Gastroesophageal sphincter (tissue), 3 donors: ENCODE results near the gene ZNF778.

Source experiments
- CTCF ChIP-seq, 4 experiments: fragments of 200-600 bp in 2 of 4; fragments of 450-650 bp in 2 of 4; sonication (generic) in 1 of 4; IDR thresholded peaks; one replicate each; pipeline ENCODE4 v1.5.1; 2017 to 2019; ENCODE audit warnings: antibody characterized with exemption in 4 of 4, mild to moderate bottlenecking in 2 of 4, moderate library complexity in 2 of 4
- POLR2A ChIP-seq, 2 donors: fragments of 450-650 bp; IDR thresholded peaks; one replicate each; pipeline ENCODE4 v1.6.1; 2017; ENCODE audit warnings: antibody characterized with exemption in 2 of 2, mild to moderate bottlenecking in 2 of 2, moderate library complexity in 1 of 2
- POLR2AphosphoS5 ChIP-seq: sonication (generic); formaldehyde crosslinking; IDR thresholded peaks from one replicate; pipeline ENCODE4 v1.6.1; 2017; ENCODE audit warnings: antibody characterized with exemption

GRCh38 chr16:89169778-89170177 lies 47.7 kb upstream of the ZNF778 start:
- TF ChIP-seq CTCF (IDR thresholded peaks at IDR 0.05) (no peak), POLR2A (IDR thresholded peaks at IDR 0.05) (no peak), POLR2AphosphoS5 (no peak)
